GM12878 (cell line): ENCODE results near the gene MACROD2. TPM values are rescaled to one million over a fixed set of nuclear protein-coding genes. Genes with fewer than 3 reads are reported as not detected.

Source experiments
- ATAC-seq: fragments of 200-7000 bp; cut with Tn5 transposase; 3 replicates; pipeline ENCODE4 v1.9.1; 2020; ENCODE audit warnings: mild to moderate bottlenecking, moderate library complexity
- BruUV-seq: library from RNA; stranded (reverse); fragments of 400-500 nt; replicated peaks from 2 replicates; lab custom pipeline; 2021; lab: Mats Ljungman, UMichigan
- CTCF ChIA-PET: fragments of 300-600 bp; sonication (Branson Sonifier 250); formaldehyde crosslinking; extraction: SDS; loops from one replicate; lab custom pipeline; 2021; ENCODE audit warnings: inconsistent platforms; lab: Yijun Ruan, JAX
- POLR2A ChIA-PET: fragments of 350-600 bp; formaldehyde crosslinking; extraction: SDS; loops from one replicate; lab custom pipeline; 2021; ENCODE audit warnings: inconsistent platforms; lab: Charles Lee
- RAD21 ChIA-PET: fragments of 300-600 bp; sonication (Branson Sonifier 250); formaldehyde crosslinking; loops from one replicate; lab custom pipeline; 2023; ENCODE audit warnings: antibody characterized with exemption; ENCODE audit not compliant: unreplicated experiment; lab: Charles Lee
- SMC1A ChIA-PET: fragments of 300-600 bp; sonication (Branson Sonifier 250); formaldehyde crosslinking; loops from one replicate; lab custom pipeline; 2023; ENCODE audit not compliant: unreplicated experiment, uncharacterized antibody; lab: Charles Lee
- DNase-seq: peaks from one replicate; pipeline ENCODE4 v3.0.0-alpha.2; 2011; ENCODE audit warnings: low read depth, low spot score
- FAIRE-seq: peaks from 3 replicates; lab custom pipeline; 2011; peaks lifted over from hg19 to GRCh38; lab: Jason Lieb, UNC
- H2AFZ ChIP-seq: 2 replicates; pipeline ENCODE4 v1.6.0; 2011; ENCODE audit warnings: low read depth, low read length, control low read depth; ENCODE audit not compliant: control insufficient read depth
- H3K27ac ChIP-seq: 2 replicates; pipeline ENCODE4 v1.5.1; 2011; ENCODE audit warnings: control low read depth; ENCODE audit not compliant: control insufficient read depth, insufficient read depth
- H3K27me3 ChIP-seq, 2 experiments: replicated peaks in 1 of 2; 2 replicates each; pipeline versions ENCODE4 v1.6.0 to v1.6.1; 2011; ENCODE audit warnings: low read length in 1 of 2; ENCODE audit not compliant: control insufficient read depth in 2 of 2, insufficient read depth in 2 of 2
- H3K36me3 ChIP-seq, 2 experiments: 2 replicates each; pipeline ENCODE4 v1.5.1; 2011; ENCODE audit warnings: low read length in 1 of 2; ENCODE audit not compliant: control insufficient read depth in 2 of 2, insufficient read depth in 2 of 2
- H3K4me1 ChIP-seq: 2 replicates; pipeline ENCODE4 v1.6.1; 2011; ENCODE audit warnings: mild to moderate bottlenecking, low read length, moderate library complexity, mixed read lengths; ENCODE audit not compliant: control insufficient read depth, insufficient read depth
- H3K4me2 ChIP-seq: 2 replicates; pipeline ENCODE4 v1.6.0; 2011; ENCODE audit warnings: control low read depth; ENCODE audit not compliant: control insufficient read depth, insufficient read depth
- H3K4me3 ChIP-seq: fragments of 200-600 bp; sonication (generic); 2 replicates; pipeline ENCODE4 v1.5.1; 2016
- H3K79me2 ChIP-seq: 2 replicates; pipeline ENCODE4 v1.6.0; 2011; ENCODE audit warnings: low read length; ENCODE audit not compliant: control insufficient read depth, insufficient read depth
- H3K9ac ChIP-seq: 2 replicates; pipeline ENCODE4 v1.8.0; 2011; ENCODE audit warnings: low read length, control low read depth, mixed read lengths; ENCODE audit not compliant: control insufficient read depth, insufficient read depth
- H3K9me3 ChIP-seq: replicated peaks from 3 replicates; pipeline ENCODE4 v1.5.1; 2011; ENCODE audit warnings: mild to moderate bottlenecking, low read length; ENCODE audit not compliant: control insufficient read depth, insufficient read depth
- H4K20me1 ChIP-seq: 2 replicates; pipeline ENCODE4 v1.6.0; 2011; ENCODE audit not compliant: control insufficient read depth, insufficient read depth
- EED ChIP-seq: sonication (generic); IDR thresholded peaks from 2 replicates; pipeline ENCODE4 v1.6.1; 2016; ENCODE audit warnings: antibody characterized with exemption, low read depth
- EGR1 ChIP-seq, 2 experiments: IDR thresholded peaks; 1 replicate in 1 of 2; 2 replicates in 1 of 2; pipeline ENCODE4 v1.6.1; 2011 to 2012; ENCODE audit warnings: low read depth in 2 of 2, low read length in 2 of 2, borderline replicate concordance in 1 of 2, mild to moderate bottlenecking in 1 of 2, moderate library complexity in 1 of 2
- FOS ChIP-seq: IDR thresholded peaks from 3 replicates; pipeline ENCODE4 v1.6.1; 2011; ENCODE audit warnings: borderline replicate concordance; ENCODE audit not compliant: insufficient read length; ENCODE audit errors: extremely low read depth
- GABPA ChIP-seq: IDR thresholded peaks from 2 replicates; pipeline ENCODE4 v1.6.1; 2014; ENCODE audit warnings: antibody characterized with exemption, low read depth, mild to moderate bottlenecking, inconsistent platforms
- HDGF ChIP-seq: fragments of 450-650 bp; IDR thresholded peaks from 2 replicates; pipeline ENCODE4 v1.6.1; 2016; ENCODE audit warnings: antibody characterized with exemption
- IRF4 ChIP-seq: IDR thresholded peaks from 2 replicates; pipeline ENCODE4 v1.6.1; 2011; ENCODE audit warnings: low read depth, low read length
- IRF5 ChIP-seq: fragments of 450-650 bp; IDR thresholded peaks from 2 replicates; pipeline ENCODE4 v1.6.1; 2017; ENCODE audit warnings: borderline replicate concordance
- KDM1A ChIP-seq: fragments of 200-600 bp; sonication (generic); IDR thresholded peaks from 2 replicates; pipeline ENCODE4 v1.6.1; 2016; ENCODE audit warnings: borderline replicate concordance
- MLLT1 ChIP-seq: fragments of 450-650 bp; IDR thresholded peaks from 2 replicates; pipeline ENCODE4 v1.6.1; 2016; ENCODE audit warnings: mild to moderate bottlenecking
- MTA2 ChIP-seq: fragments of 450-650 bp; IDR thresholded peaks from 2 replicates; pipeline ENCODE4 v1.6.1; 2016; ENCODE audit warnings: low read depth, mild to moderate bottlenecking, moderate library complexity
- MYC ChIP-seq: IDR thresholded peaks from 2 replicates; pipeline ENCODE4 v1.6.1; 2011; ENCODE audit warnings: mild to moderate bottlenecking, low read length, moderate library complexity, inconsistent platforms; ENCODE audit not compliant: insufficient read depth, insufficient replicate concordance, insufficient read length, severe bottlenecking
- PRDM15 ChIP-seq: fragments of 450-650 bp; formaldehyde crosslinking; IDR thresholded peaks from 2 replicates; pipeline ENCODE4 v1.4.0; 2020; ENCODE audit warnings: mild to moderate bottlenecking, moderate library complexity
- SMARCA5 ChIP-seq: fragments of 450-650 bp; IDR thresholded peaks from 2 replicates; pipeline ENCODE4 v1.6.1; 2017; ENCODE audit warnings: mild to moderate bottlenecking
- SPI1 ChIP-seq: IDR thresholded peaks from 2 replicates; pipeline ENCODE4 v1.6.1; 2011; ENCODE audit warnings: low read depth, mild to moderate bottlenecking, low read length, moderate library complexity, borderline replicate concordance; ENCODE audit not compliant: insufficient read depth
- TARDBP ChIP-seq: IDR thresholded peaks from 2 replicates; pipeline ENCODE4 v1.6.1; 2016; ENCODE audit warnings: borderline replicate concordance
- TBL1XR1 ChIP-seq: IDR thresholded peaks from 2 replicates; pipeline ENCODE4 v1.6.1; 2012; ENCODE audit warnings: low read depth, low read length, improper control_type of control experiment
- TCF3 ChIP-seq: IDR thresholded peaks from 2 replicates; pipeline ENCODE4 v1.6.1; 2012; ENCODE audit warnings: low read depth, mild to moderate bottlenecking, low read length, borderline replicate concordance; ENCODE audit not compliant: insufficient read depth
- YBX1 ChIP-seq: fragments of 450-650 bp; IDR thresholded peaks from 2 replicates; pipeline ENCODE4 v1.6.1; 2016; ENCODE audit warnings: antibody characterized with exemption
- WGBS: methylation state at CpG from one replicate; pipeline ENCODE4 v1.1.6; 2016; ENCODE audit warnings: low lambda C conversion rate; ENCODE audit not compliant: insufficient replicate concordance, insufficient coverage; ENCODE audit errors: missing lambda C conversion rate; 5-methylcytosine and 5-hydroxymethylcytosine counted together
- in situ Hi-C: fragments of 300-500 bp; cut with MboI; formaldehyde crosslinking; loops from 9 replicates; pipeline ENCODE4 v1.14.3; 2018; ENCODE audit warnings: mixed read lengths
- intact Hi-C: fragments of 100-400 bp; cut with micrococcal nuclease; formaldehyde crosslinking; loops from one replicate; pipeline ENCODE4 v1.14.2; 2022; ENCODE audit not compliant: unreplicated experiment
- polyA plus RNA-seq, 11 experiments: library from polyadenylated mRNA; depleted of rRNA in 4 of 11; unstranded in 6 of 11; stranded (reverse) in 5 of 11; fragments of >200 nt; fragmentation: Nextera tagmentation in 4 of 11; fragmentation: Illumina TruSeq in 1 of 11; extraction: Ambion mirVana in 4 of 11; extraction: Trizol in 1 of 11; gene quantifications; 1 replicate in 1 of 11; 2 replicates in 10 of 11; pipeline versions ENCODE4 v1.2.1 to v1.2.3, GENCODE V29; 2011 to 2016; ENCODE audit warnings: inconsistent platforms in 2 of 11, missing spikeins in 2 of 11, low read depth in 1 of 11
- total RNA-seq, 4 experiments: library from RNA; depleted of rRNA in 3 of 4; stranded (reverse); fragments of >200 nt in 3 of 4; fragmentation: Illumina TruSeq in 1 of 4; extraction: Trizol in 1 of 4; gene quantifications; 2 replicates each; pipeline versions ENCODE4 v1.2.1 to v1.2.3, GENCODE V29; 2013 to 2021
- TF ChIP-seq, protein P1 (sequence below): IDR thresholded peaks from 2 replicates; pipeline ENCODE4 v1.6.1; 2012; ENCODE audit warnings: low read depth, low read length, improper control_type of control experiment

The MACROD2 gene
- total and polyA plus RNA-seq, 10 of the 15 experiments (the other 5 are each of a cell fraction or from before 2014, with no cell fraction given) = 1.1 to 21.5 (median 2.2) TPM

- no peak overlapping the region for H3K4me3 ChIP-seq
- ATAC-seq (no peak), DNase-seq (no peak), FAIRE-seq (no peak)
- BruUV-seq = no TSS peak
- H3K27me3 ChIP-seq = no peaks in the 10 kb centered on the region
- in situ Hi-C loops = no loop called here
- CTCF ChIA-PET = no interaction called here
- RAD21 ChIA-PET = no interaction called here
- H3K9me3 ChIP-seq = no peaks in the 10 kb centered on the region; the same call in 2 of the 3 replicates
- no peaks in the 10 kb centered on the region for H3K4me1 ChIP-seq
- H3K27ac ChIP-seq = no peak overlapping the region
- H3K36me3 ChIP-seq = no peaks in the 10 kb centered on the region
- SMC1A ChIA-PET = no interaction called here
- intact Hi-C loops = no loop called here
- H3K9ac ChIP-seq = no peak overlapping the region
- no peak overlapping the region for H3K4me2 ChIP-seq
- no peaks in the 10 kb centered on the region for H4K20me1 ChIP-seq
- H2AFZ ChIP-seq = no peak overlapping the region
- H3K79me2 ChIP-seq = no peaks in the 10 kb centered on the region
- WGBS = 77% methylated on average over 3 of the region's 3 CpGs
- POLR2A ChIA-PET = no interaction called here
- TF ChIP-seq YBX1 (no peak), MTA2 (no peak), EGR1 (IDR thresholded peaks at IDR 0.05; ENCODE audit: borderline replicate concordance in 1 of 2, low read depth in 2 of 2, low read length in 2 of 2) (no peak), HDGF (no peak), TBL1XR1 (no peak), MYC (no peak), FOS (no peak), TCF3 (no peak), IRF4 (no peak), SMARCA5 (no peak), KDM1A (no peak), TARDBP (no peak), MLLT1 (no peak), SPI1 (no peak), EED (no peak), IRF5 (no peak), GABPA (no peak), PRDM15 (CRISPR knock-in tag) (no peak)
- TF ChIP-seq, protein P1, sequence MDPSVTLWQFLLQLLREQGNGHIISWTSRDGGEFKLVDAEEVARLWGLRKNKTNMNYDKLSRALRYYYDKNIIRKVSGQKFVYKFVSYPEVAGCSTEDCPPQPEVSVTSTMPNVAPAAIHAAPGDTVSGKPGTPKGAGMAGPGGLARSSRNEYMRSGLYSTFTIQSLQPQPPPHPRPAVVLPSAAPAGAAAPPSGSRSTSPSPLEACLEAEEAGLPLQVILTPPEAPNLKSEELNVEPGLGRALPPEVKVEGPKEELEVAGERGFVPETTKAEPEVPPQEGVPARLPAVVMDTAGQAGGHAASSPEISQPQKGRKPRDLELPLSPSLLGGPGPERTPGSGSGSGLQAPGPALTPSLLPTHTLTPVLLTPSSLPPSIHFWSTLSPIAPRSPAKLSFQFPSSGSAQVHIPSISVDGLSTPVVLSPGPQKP = no peak
These were observed 1842.2 kb downstream of the MACROD2 start for GRCh38 chr20:15837563-15837962.
